ENCODE results near the gene AP1S3.

AP1S3 gene

DNA sequence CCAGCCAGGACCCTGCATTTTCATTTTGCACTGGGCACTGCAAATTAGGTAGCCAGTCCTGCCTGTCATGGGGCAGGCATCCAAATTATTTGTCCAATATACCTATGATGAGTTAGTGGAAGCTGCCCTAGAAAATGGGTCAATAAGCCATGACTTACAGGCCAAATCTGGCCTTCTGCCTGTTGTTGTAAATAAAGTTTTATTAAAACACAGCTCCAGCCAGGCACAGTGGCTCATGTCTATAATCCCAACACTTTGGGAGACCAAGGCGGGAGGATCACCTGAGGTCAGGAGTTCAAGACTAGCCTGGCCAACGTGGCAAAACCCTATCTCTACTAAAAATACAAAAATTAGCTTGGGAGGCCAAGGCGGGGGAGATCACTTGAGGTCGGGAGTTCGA is 8.3 kb downstream of the AP1S3 start:
- H3K27ac ChIP-seq (ENCODE audit: poor library complexity, severe bottlenecking), result no peak overlapping the region
- H3K4me3 ChIP-seq (ENCODE audit: severe bottlenecking), result no peak overlapping the region
- TF ChIP-seq, protein P1, sequence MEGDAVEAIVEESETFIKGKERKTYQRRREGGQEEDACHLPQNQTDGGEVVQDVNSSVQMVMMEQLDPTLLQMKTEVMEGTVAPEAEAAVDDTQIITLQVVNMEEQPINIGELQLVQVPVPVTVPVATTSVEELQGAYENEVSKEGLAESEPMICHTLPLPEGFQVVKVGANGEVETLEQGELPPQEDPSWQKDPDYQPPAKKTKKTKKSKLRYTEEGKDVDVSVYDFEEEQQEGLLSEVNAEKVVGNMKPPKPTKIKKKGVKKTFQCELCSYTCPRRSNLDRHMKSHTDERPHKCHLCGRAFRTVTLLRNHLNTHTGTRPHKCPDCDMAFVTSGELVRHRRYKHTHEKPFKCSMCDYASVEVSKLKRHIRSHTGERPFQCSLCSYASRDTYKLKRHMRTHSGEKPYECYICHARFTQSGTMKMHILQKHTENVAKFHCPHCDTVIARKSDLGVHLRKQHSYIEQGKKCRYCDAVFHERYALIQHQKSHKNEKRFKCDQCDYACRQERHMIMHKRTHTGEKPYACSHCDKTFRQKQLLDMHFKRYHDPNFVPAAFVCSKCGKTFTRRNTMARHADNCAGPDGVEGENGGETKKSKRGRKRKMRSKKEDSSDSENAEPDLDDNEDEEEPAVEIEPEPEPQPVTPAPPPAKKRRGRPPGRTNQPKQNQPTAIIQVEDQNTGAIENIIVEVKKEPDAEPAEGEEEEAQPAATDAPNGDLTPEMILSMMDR (IDR thresholded peaks at IDR 0.05; ENCODE audit: poor library complexity, severe bottlenecking), result no peak
- H3K36me3 ChIP-seq (ENCODE audit: low read depth), result peaks cover 10% of the 10 kb centered on the region
- H3K27me3 ChIP-seq (ENCODE audit: insufficient read depth, poor library complexity, severe bottlenecking), result no peaks in the 10 kb centered on the region
- no peaks in the 10 kb centered on the region for H3K9me3 ChIP-seq (ENCODE audit: severe bottlenecking)
- DNase-seq (ENCODE audit: low spot score), result no peak
- no peak for ATAC-seq (ENCODE audit: low read depth)
- no peaks in the 10 kb centered on the region for H3K4me1 ChIP-seq (ENCODE audit: insufficient read depth, poor library complexity, severe bottlenecking)

DNA sequence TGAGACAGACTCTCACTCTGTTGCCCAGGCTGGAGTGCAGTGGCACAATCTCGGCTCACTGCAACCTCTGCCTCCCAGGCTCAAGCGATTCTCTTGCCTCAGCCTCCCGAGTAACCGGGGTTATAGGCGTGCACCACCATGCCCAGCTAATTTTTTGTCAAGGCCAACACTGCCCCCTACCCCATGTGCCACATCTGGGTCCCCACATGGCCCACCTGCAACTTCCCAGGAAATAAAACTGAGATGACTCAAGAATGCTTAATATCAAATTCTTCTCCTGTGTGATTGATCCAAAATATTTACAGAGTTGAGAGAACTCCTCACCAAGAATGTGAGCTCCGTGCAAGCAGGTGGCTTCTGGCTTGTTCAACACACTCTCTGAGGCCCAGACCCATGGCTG is 9.1 kb downstream of the AP1S3 start:
- Histone ChIP-seq H3K4me1 (ENCODE audit: insufficient read depth, poor library complexity, severe bottlenecking) (no peaks in the 10 kb centered on the region), H3K9me3 (ENCODE audit: severe bottlenecking) (no peaks in the 10 kb centered on the region), H3K27me3 (ENCODE audit: insufficient read depth, poor library complexity, severe bottlenecking) (no peaks in the 10 kb centered on the region), H3K27ac (ENCODE audit: poor library complexity, severe bottlenecking) (no peak overlapping the region), H3K4me3 (ENCODE audit: severe bottlenecking) (no peak overlapping the region), H3K36me3 (ENCODE audit: low read depth) (peaks cover 3% of the 10 kb centered on the region; the same call in 1 of the 2 replicates)
- TF ChIP-seq, protein P1 (IDR thresholded peaks at IDR 0.05; ENCODE audit: poor library complexity, severe bottlenecking), result no peak
- no peak for ATAC-seq (ENCODE audit: low read depth)
- DNase-seq (ENCODE audit: low spot score), result no peak

DNA sequence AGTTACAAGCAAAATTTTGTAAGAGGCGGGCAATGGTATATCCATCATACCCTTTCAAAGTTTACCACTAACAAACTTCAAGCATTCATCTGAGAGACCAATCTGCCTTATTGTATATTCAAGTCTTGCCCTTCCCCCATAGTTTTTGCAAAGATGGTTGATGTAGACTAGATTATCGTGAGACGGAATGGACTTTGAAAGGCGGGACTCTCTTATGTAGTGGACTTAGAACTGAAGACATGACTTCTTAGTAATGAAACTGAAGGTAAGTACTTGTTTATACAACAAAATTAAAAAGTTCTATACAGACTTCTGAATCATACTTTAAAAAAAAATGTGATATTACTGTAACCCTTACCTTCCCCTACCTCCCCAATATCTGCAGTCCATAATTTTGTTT is 10.4 kb downstream of the AP1S3 start:
- Histone ChIP-seq H3K9me3 (ENCODE audit: severe bottlenecking) (no peaks in the 10 kb centered on the region), H3K4me1 (ENCODE audit: insufficient read depth, poor library complexity, severe bottlenecking) (no peaks in the 10 kb centered on the region), H3K27ac (ENCODE audit: poor library complexity, severe bottlenecking) (no peak overlapping the region), H3K4me3 (ENCODE audit: severe bottlenecking) (no peak overlapping the region), H3K36me3 (ENCODE audit: low read depth) (0 out of 2 replicates have a peak, but pooled peaks cover 3% of the 10 kb centered on the region), H3K27me3 (ENCODE audit: insufficient read depth, poor library complexity, severe bottlenecking) (no peaks in the 10 kb centered on the region)
- TF ChIP-seq, protein P1 (IDR thresholded peaks at IDR 0.05; ENCODE audit: poor library complexity, severe bottlenecking), result no peak
- DNase-seq (ENCODE audit: low spot score) (no peak), ATAC-seq (ENCODE audit: low read depth) (no peak)

DNA sequence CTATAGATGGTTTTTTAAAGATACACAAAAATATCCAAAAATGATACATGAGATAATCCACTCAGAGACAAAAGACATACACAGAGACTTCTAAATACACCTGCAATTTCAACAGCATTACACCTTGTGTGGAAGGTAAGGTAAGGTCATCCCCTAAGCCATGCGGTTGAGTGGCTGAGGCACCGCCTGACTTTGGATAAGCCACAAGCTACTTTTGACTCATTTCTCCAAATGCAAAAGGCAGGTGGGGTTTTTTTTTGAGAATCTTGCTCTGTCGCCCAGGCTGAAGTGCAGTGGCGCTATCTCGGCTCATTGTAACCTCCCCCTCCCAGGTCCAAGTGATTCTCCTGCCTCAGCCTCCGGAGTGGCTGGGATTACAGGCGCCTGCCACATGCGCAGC is 13.1 kb downstream of the AP1S3 start:
- TF ChIP-seq, protein P1 (IDR thresholded peaks at IDR 0.05; ENCODE audit: poor library complexity, severe bottlenecking), result no peak
- DNase-seq (ENCODE audit: low spot score) (no peak), ATAC-seq (ENCODE audit: low read depth) (no peak)
- no peak overlapping the region for H3K4me3 ChIP-seq (ENCODE audit: severe bottlenecking)
- H3K27ac ChIP-seq (ENCODE audit: poor library complexity, severe bottlenecking), result no peak overlapping the region
- 0 out of 2 replicates have a peak, but pooled peaks cover 3% of the 10 kb centered on the region for H3K36me3 ChIP-seq (ENCODE audit: low read depth)
- H3K9me3 ChIP-seq (ENCODE audit: severe bottlenecking), result no peaks in the 10 kb centered on the region
- H3K27me3 ChIP-seq (ENCODE audit: insufficient read depth, poor library complexity, severe bottlenecking), result no peaks in the 10 kb centered on the region
- peaks cover 10% of the 10 kb centered on the region for H3K4me1 ChIP-seq (ENCODE audit: insufficient read depth, poor library complexity, severe bottlenecking)

DNA sequence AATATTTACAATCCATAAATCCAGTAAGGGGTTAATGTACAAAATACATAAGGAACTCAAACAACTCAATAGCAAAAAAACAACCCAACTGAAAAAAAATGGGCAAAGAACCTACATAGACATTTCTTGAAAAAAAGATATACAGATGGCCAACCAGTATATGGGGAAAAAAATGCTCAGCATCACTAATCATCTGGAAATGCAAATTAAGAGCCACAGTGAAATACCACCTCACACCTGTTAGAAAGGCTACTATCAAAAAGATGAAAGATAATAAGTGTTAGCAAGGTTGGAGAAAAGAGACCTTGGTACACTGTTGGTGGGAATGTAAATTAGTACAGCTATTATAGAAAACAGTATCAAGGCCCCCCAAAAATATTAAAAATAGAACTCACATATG is 14.6 kb downstream of the AP1S3 start:
- H3K9me3 ChIP-seq (ENCODE audit: severe bottlenecking), result no peaks in the 10 kb centered on the region
- DNase-seq (ENCODE audit: low spot score) (no peak), ATAC-seq (ENCODE audit: low read depth) (no peak)
- TF ChIP-seq, protein P1 (IDR thresholded peaks at IDR 0.05; ENCODE audit: poor library complexity, severe bottlenecking), result no peak
- no peak overlapping the region for H3K4me3 ChIP-seq (ENCODE audit: severe bottlenecking)
- H3K36me3 ChIP-seq (ENCODE audit: low read depth), result 0 out of 2 replicates have a peak, but pooled peaks cover 3% of the 10 kb centered on the region
- H3K27me3 ChIP-seq (ENCODE audit: insufficient read depth, poor library complexity, severe bottlenecking), result no peaks in the 10 kb centered on the region
- peaks cover 19% of the 10 kb centered on the region for H3K4me1 ChIP-seq (ENCODE audit: insufficient read depth, poor library complexity, severe bottlenecking)
- H3K27ac ChIP-seq (ENCODE audit: poor library complexity, severe bottlenecking), result no peak overlapping the region
